Embryonic facial prominence (tissue), 1 donor: ENCODE results near the gene ATP8A2.

Source experiments
- DNase-seq: peaks from one replicate; pipeline ENCODE4 v3.0.0-alpha.2; 2016; ENCODE audit errors: extremely low spot score

Gene ATP8A2

GRCh38 chr13:25731037-25731436, 359.3 kb downstream of the ATP8A2 start:
- DNase-seq: no peak

GRCh38 chr13:25731536-25731935, 359.8 kb downstream of the ATP8A2 start:
- DNase-seq: no peak

- no peak for DNase-seq
Observed at GRCh38 chr13:25732111-25732865, 360.5 kb downstream of the ATP8A2 start.

- no peak for DNase-seq
Observed at GRCh38 chr13:25733001-25733491, 361.3 kb downstream of the ATP8A2 start.

GRCh38 chr13:25733696-25734435, 362.1 kb downstream of the ATP8A2 start:
- no peak for DNase-seq

- no peak for DNase-seq
Observed at GRCh38 chr13:25738342-25739196, 366.8 kb downstream of the ATP8A2 start.

GRCh38 chr13:25739376-25739775, 367.6 kb downstream of the ATP8A2 start:
- DNase-seq: no peak

GRCh38 chr13:25741796-25742195, 370.0 kb downstream of the ATP8A2 start:
- no peak for DNase-seq

GRCh38 chr13:25742220-25742619, 370.4 kb downstream of the ATP8A2 start:
- no peak for DNase-seq

- no peak for DNase-seq
Observed at GRCh38 chr13:25743421-25743820, 371.6 kb downstream of the ATP8A2 start.

GRCh38 chr13:25744178-25744577, 372.4 kb downstream of the ATP8A2 start:
- no peak for DNase-seq

- DNase-seq: no peak
Observed at GRCh38 chr13:25746131-25746530, 374.4 kb downstream of the ATP8A2 start.

GRCh38 chr13:25752957-25753551, 381.3 kb downstream of the ATP8A2 start:
- no peak for DNase-seq

- no peak for DNase-seq
Observed at GRCh38 chr13:25753976-25754375, 382.2 kb downstream of the ATP8A2 start.

- no peak for DNase-seq
Observed at GRCh38 chr13:25756251-25756650, 384.5 kb downstream of the ATP8A2 start.

GRCh38 chr13:25756912-25757311, 385.1 kb downstream of the ATP8A2 start:
- DNase-seq: no peak

- no peak for DNase-seq
Observed at GRCh38 chr13:25761041-25761440, 389.3 kb downstream of the ATP8A2 start.

- DNase-seq: no peak
Observed at GRCh38 chr13:25762281-25762680, 390.5 kb downstream of the ATP8A2 start.

GRCh38 chr13:25762795-25763377, 391.1 kb downstream of the ATP8A2 start:
- DNase-seq: no peak

- no peak for DNase-seq
Observed at GRCh38 chr13:25764378-25764777, 392.6 kb downstream of the ATP8A2 start.

- no peak for DNase-seq
Observed at GRCh38 chr13:25765266-25765665, 393.5 kb downstream of the ATP8A2 start.
